ENCODE measurements around the gene STAC3.

- TF ChIP-seq E2F5 (CRISPR knock-in tag; IDR thresholded peaks at IDR 0.05) (no peak), IRF2 (CRISPR knock-in tag; IDR thresholded peaks at IDR 0.05; ENCODE audit: borderline replicate concordance, low read depth) (no peak), USF1 (CRISPR knock-in tag; IDR thresholded peaks at IDR 0.05) (no peak), CTCF (IDR thresholded peaks at IDR 0.05) (no peak), OVOL2 (CRISPR knock-in tag; IDR thresholded peaks at IDR 0.05; ENCODE audit: borderline replicate concordance) (no peak), ZBTB21 (CRISPR knock-in tag; IDR thresholded peaks at IDR 0.05; ENCODE audit: borderline replicate concordance) (no peak), SP1 (CRISPR knock-in tag; conservative IDR thresholded peaks at IDR 0.05) (no peak)
These were observed 38.9 kb downstream of the STAC3 start for GRCh38 chr12:57211791-57212700.
